ENCODE results near the gene ZFYVE28. TPM values are rescaled to one million over a fixed set of nuclear protein-coding genes. Genes with fewer than 3 reads are reported as not detected.
A peak's percentile ranks its signal among the peaks of the same experiment; 100 is the strongest.

ZFYVE28 gene
- total RNA-seq, 1 experiment from 2014 or later = 19.2 TPM

GRCh38 chr4:2241410-2242353 lies 176.8 kb downstream of the ZFYVE28 start, which contains the start of the genes HAUS3 and POLN (continued):
- TF ChIP-seq ATF3 (IDR thresholded peaks at IDR 0.05) = no peak
- peak; percentile 94; the same call in 1 of the 2 replicates for TF ChIP-seq ZFX (IDR thresholded peaks at IDR 0.05)
- peak; percentile 44 for TF ChIP-seq YY1 (IDR thresholded peaks at IDR 0.05; ENCODE audit: extremely low read depth, insufficient replicate concordance, low read depth, low read length)
- TF ChIP-seq RAD21 (IDR thresholded peaks at IDR 0.05; ENCODE audit: low read depth) = 0 out of 2 replicates have a peak, but pooled peaks have one; percentile 8
- peak; percentile 97 for TF ChIP-seq POLR2AphosphoS5 (IDR thresholded peaks at IDR 0.05; ENCODE audit: low read depth, low read length)

GRCh38 chr4:2241003-2241402 lies 177.4 kb downstream of the ZFYVE28 start:
- BruUV-seq (replicated peaks) = no TSS peak
- RAD21 ChIA-PET (ENCODE audit: low non-redundant PET in 1 of 2, low total read pairs in 2 of 2, uncharacterized antibody in 2 of 2, unreplicated experiment in 2 of 2) = no interaction called here
- H3K9me2 ChIP-seq (ENCODE audit: insufficient read depth) = no peaks in the 10 kb centered on the region

More at GRCh38 chr4:2241003-2241402, 177.4 kb downstream of the ZFYVE28 start:
- Histone ChIP-seq H3K4me3 (replicated peaks in 1 of 2; ENCODE audit: low read depth in 1 of 2, low read length in 2 of 2) (peak overlapping the region; percentile 94 to 97), H3K4me1 (ENCODE audit: control insufficient read depth in 1 of 2, insufficient read depth in 2 of 2, low read length in 2 of 2) (peaks cover 7 to 27% of the 10 kb centered on the region in 2 experiments; a peak in 3 of 4 replicates), H2AFZ (ENCODE audit: low read depth, low read length, poor library complexity, severe bottlenecking) (no peak overlapping the region), H3K79me2 (ENCODE audit: insufficient read depth, low read length) (peaks cover 50% of the 10 kb centered on the region), H3K36me3 (ENCODE audit: control insufficient read depth in 1 of 2, insufficient read depth in 2 of 2, low read length in 2 of 2) (peaks cover 5 to 25% of the 10 kb centered on the region in 2 experiments; a peak in 3 of 4 replicates), H3K9me3 (ENCODE audit: control insufficient read depth in 1 of 2, insufficient read depth in 1 of 2, low read depth in 1 of 2, low read length in 2 of 2) (no peaks in the 10 kb centered on the region), H3K27me3 (ENCODE audit: insufficient read depth, low read length) (no peaks in the 10 kb centered on the region), H3K27ac (ENCODE audit: low read depth, low read length) (peak overlapping the region; percentile 72; the same call in 1 of the 2 replicates), H4K20me1 (ENCODE audit: insufficient read depth) (peaks cover 26% of the 10 kb centered on the region; the same call in 1 of the 2 replicates), H3K4me2 (ENCODE audit: low read length) (peak overlapping the region; percentile 93), H3K9ac (ENCODE audit: low read length) (peak overlapping the region; percentile 83)
- TF ChIP-seq SRF (IDR thresholded peaks at IDR 0.05; ENCODE audit: low read depth) (no peak), EGR1 (IDR thresholded peaks at IDR 0.05; ENCODE audit: low read depth) (no peak), REST (IDR thresholded peaks at IDR 0.05; ENCODE audit: low read depth) (no peak), YY1 (IDR thresholded peaks at IDR 0.05; ENCODE audit: extremely low read depth, insufficient replicate concordance, low read depth, low read length) (no peak), CTCF (IDR thresholded peaks at IDR 0.05 in 2 of 3, conservative IDR thresholded peaks at IDR 0.05 in 1 of 3; ENCODE audit: borderline replicate concordance in 1 of 3, insufficient read depth in 1 of 3, low read depth in 2 of 3, low read length in 2 of 3) (no peak), ZNF274 (IDR thresholded peaks at IDR 0.05; ENCODE audit: low read depth, low read length) (no peak), TCF7L2 (IDR thresholded peaks at IDR 0.05; ENCODE audit: borderline replicate concordance, extremely low read depth, insufficient read depth, insufficient read length) (no peak), JUND (IDR thresholded peaks at IDR 0.05) (no peak), CBX3 (IDR thresholded peaks at IDR 0.05; ENCODE audit: low read depth) (no peak), EZH2phosphoT487 (IDR thresholded peaks at IDR 0.05; ENCODE audit: borderline replicate concordance) (no peak), ZFX (IDR thresholded peaks at IDR 0.05) (no peak), ELF1 (IDR thresholded peaks at IDR 0.05; ENCODE audit: borderline replicate concordance, low read depth) (no peak), FOSL1 (IDR thresholded peaks at IDR 0.05; ENCODE audit: low read depth) (no peak), SIN3A (IDR thresholded peaks at IDR 0.05; ENCODE audit: low read depth) (no peak)
- POLR2A ChIA-PET = interaction anchor here (1.0 kb wide), 1 partner anchor 172 kb away, joined by 3 read pairs; no protein-coding TSS in a partner anchor
- DNase-seq (ENCODE audit: low read depth, low spot score) (no peak), ATAC-seq (no peak)
- CTCF ChIA-PET = interaction anchor here (1.0 kb wide), 1 partner anchor 21 kb away, joined by 3 read pairs; no protein-coding TSS in a partner anchor
- intact Hi-C loops (cut with micrococcal nuclease) = loop anchor here (5.0 kb wide), 1 partner anchor 171 kb away; no protein-coding TSS in a partner anchor

Data from HCT116 (cell line).